HepG2 (cell line): ENCODE data around the gene CDT1. TPM values are rescaled to one million over a fixed set of nuclear protein-coding genes. Genes with fewer than 3 reads are reported as not detected.

Experiments
- CSRNP1 ChIP-seq: sonication (generic); formaldehyde crosslinking; IDR thresholded peaks from 2 replicates; pipeline ENCODE4 v1.8.1; 2023; ENCODE audit warnings: mild to moderate bottlenecking, missing genetic modification reagents
- ESRRA ChIP-seq: sonication (generic); formaldehyde crosslinking; IDR thresholded peaks from 2 replicates; pipeline ENCODE4 v1.5.1; 2020; ENCODE audit warnings: mild to moderate bottlenecking, low read depth, missing genetic modification reagents
- FOXA1 ChIP-seq, 2 experiments: fragments of 450-650 bp in 1 of 2; sonication (generic) in 1 of 2; formaldehyde crosslinking in 1 of 2; IDR thresholded peaks; 2 replicates each; pipeline versions ENCODE4 v1.4.0 to v1.6.1; 2016 to 2020; ENCODE audit warnings: missing genetic modification reagents in 1 of 2
- GMEB2 ChIP-seq: IDR thresholded peaks from 2 replicates; pipeline ENCODE4 v1.6.1; 2016; ENCODE audit warnings: missing biosample characterization, missing genetic modification reagents, low read depth
- HDAC6 ChIP-seq: fragments of 200-600 bp; sonication (generic); IDR thresholded peaks from 2 replicates; pipeline ENCODE4 v1.7.0; 2017; ENCODE audit warnings: mild to moderate bottlenecking, antibody characterized with exemption, low read length, low read depth
- MTF2 ChIP-seq: sonication (generic); formaldehyde crosslinking; IDR thresholded peaks from 2 replicates; pipeline ENCODE4 v1.5.0; 2020; ENCODE audit warnings: missing genetic modification reagents, borderline replicate concordance
- NCOA1 ChIP-seq: sonication (generic); formaldehyde crosslinking; IDR thresholded peaks from 2 replicates; pipeline ENCODE4 v1.9.0; 2021; ENCODE audit warnings: missing genetic modification reagents
- PAXIP1 ChIP-seq: sonication (generic); formaldehyde crosslinking; conservative IDR thresholded peaks from 2 replicates; pipeline ENCODE4 v1.4.0; 2020; ENCODE audit warnings: mild to moderate bottlenecking, missing genetic modification reagents, moderate library complexity
- REPIN1 ChIP-seq: sonication (generic); formaldehyde crosslinking; IDR thresholded peaks from 2 replicates; pipeline ENCODE4 v1.8.0; 2022; ENCODE audit warnings: missing genetic modification reagents, low read depth, mild to moderate bottlenecking, borderline replicate concordance
- RORA ChIP-seq: sonication (generic); formaldehyde crosslinking; IDR thresholded peaks from 2 replicates; pipeline ENCODE4 v1.5.0; 2020; ENCODE audit warnings: mild to moderate bottlenecking, missing genetic modification reagents, moderate library complexity
- SMARCE1 ChIP-seq: fragments of 450-650 bp; IDR thresholded peaks from 2 replicates; pipeline ENCODE4 v1.6.1; 2017; ENCODE audit warnings: borderline replicate concordance
- STAT5B ChIP-seq: sonication (generic); formaldehyde crosslinking; IDR thresholded peaks from 2 replicates; pipeline ENCODE4 v1.4.0; 2020; ENCODE audit warnings: missing genetic modification reagents
- TAF15 ChIP-seq: fragments of 200-400 bp; formaldehyde crosslinking; IDR thresholded peaks from one replicate; pipeline ENCODE4 v1.6.1; 2018; ENCODE audit warnings: mild to moderate bottlenecking, low read depth, low read length; ENCODE audit not compliant: poor library complexity, severe bottlenecking
- ZBTB39 ChIP-seq: sonication (generic); formaldehyde crosslinking; IDR thresholded peaks from 2 replicates; pipeline ENCODE4 v1.5.0; 2020; ENCODE audit warnings: missing genetic modification reagents
- ZBTB7A ChIP-seq: sonication (generic); formaldehyde crosslinking; IDR thresholded peaks from 2 replicates; pipeline ENCODE4 v1.8.0; 2022; ENCODE audit warnings: mild to moderate bottlenecking, missing genetic modification reagents
- ZFP36L2 ChIP-seq: sonication (generic); formaldehyde crosslinking; IDR thresholded peaks from 2 replicates; pipeline ENCODE4 v1.4.0; 2020; ENCODE audit warnings: missing genetic modification reagents
- ZFX ChIP-seq: sonication (generic); formaldehyde crosslinking; IDR thresholded peaks from 2 replicates; pipeline ENCODE4 v1.4.0; 2020; ENCODE audit warnings: mild to moderate bottlenecking, low read depth, missing genetic modification reagents, moderate library complexity
- ZNF34 ChIP-seq: sonication (generic); formaldehyde crosslinking; IDR thresholded peaks from 2 replicates; pipeline ENCODE4 v1.4.0; 2020; ENCODE audit warnings: mild to moderate bottlenecking, missing genetic modification reagents, borderline replicate concordance
- ZNF691 ChIP-seq: sonication (generic); formaldehyde crosslinking; IDR thresholded peaks from 2 replicates; pipeline ENCODE4 v1.4.0; 2020; ENCODE audit warnings: missing genetic modification reagents, low read depth, mild to moderate bottlenecking, borderline replicate concordance
- polyA plus RNA-seq, 8 experiments: library from polyadenylated mRNA; depleted of rRNA in 3 of 8; stranded (reverse) in 7 of 8; unstranded in 1 of 8; fragments of >200 nt; fragmentation: Illumina TruSeq in 4 of 8; extraction: Trizol in 4 of 8; gene quantifications; 2 replicates each; pipeline versions ENCODE4 v1.2.1 to v1.2.3, GENCODE V29; 2011 to 2016; ENCODE audit warnings: low read depth in 4 of 8, missing spikeins in 1 of 8, mixed read lengths in 1 of 8; ENCODE audit not compliant: insufficient read depth in 1 of 8
- total RNA-seq, 5 experiments: library from RNA; depleted of rRNA; stranded (reverse); fragments of >200 nt; fragmentation: Illumina TruSeq; extraction: Trizol; gene quantifications; 2 replicates each; pipeline ENCODE4 v1.2.3, GENCODE V29; 2016; ENCODE audit warnings: low read depth in 1 of 5

CDT1 gene
- total and polyA plus RNA-seq, 2 of the 13 experiments (the other 11 are each of a cell fraction or from before 2014, with no cell fraction given) = 23.1 to 23.8 TPM

- TF ChIP-seq ESRRA (0 out of 2 replicates have a peak, but pooled peaks have one; percentile 32), SMARCE1 (no peak), CSRNP1 (CRISPR knock-in tag) (no peak), TAF15 (no peak), STAT5B (CRISPR knock-in tag) (no peak), ZFP36L2 (no peak), FOXA1 (IDR thresholded peaks at IDR 0.05) (no peak), FOXA1 (CRISPR knock-in tag; IDR thresholded peaks at IDR 0.05) (peak; percentile 10; the same call in 1 of the 2 replicates), GMEB2 (CRISPR knock-in tag) (no peak), ZNF691 (peak; percentile 38; the same call in 1 of the 2 replicates), MTF2 (no peak), ZBTB39 (CRISPR knock-in tag) (no peak), RORA (CRISPR knock-in tag) (no peak), NCOA1 (CRISPR knock-in tag) (no peak), ZBTB7A (CRISPR knock-in tag) (0 out of 2 replicates have a peak, but pooled peaks have one; percentile 16), ZNF34 (CRISPR knock-in tag) (no peak), HDAC6 (no peak), ZFX (CRISPR knock-in tag) (peak; percentile 89), REPIN1 (CRISPR knock-in tag) (no peak), PAXIP1 (no peak)
Measured at GRCh38 chr16:88803264-88803987, at the start of gene CDT1 (continued).
